NCI-H510A (cell line): Measurements from ENCODE around the gene WDR88.
"Not testable (repeated sequence)": the region's sequence is repeated elsewhere in the genome, so short reads cannot be mapped to it uniquely, and the experiment has no call there.

Experiments used
- DNase-seq: peaks from one replicate; lab custom pipeline; 2025; lab: John Stamatoyannopoulos, UW

Gene WDR88

GRCh38 chr19:33211794-33212435, 80.0 kb downstream of the WDR88 start:
- no peak for DNase-seq

- no peak for DNase-seq
Measured at GRCh38 chr19:33212436-33213172, 80.7 kb downstream of the WDR88 start.

- peak; percentile 50 for DNase-seq
Measured at GRCh38 chr19:33214596-33214995, 82.7 kb downstream of the WDR88 start.

- no peak for DNase-seq
Measured at GRCh38 chr19:33215438-33216197, 83.7 kb downstream of the WDR88 start.

- DNase-seq = no peak
Measured at GRCh38 chr19:33216198-33216830, 84.4 kb downstream of the WDR88 start.

GRCh38 chr19:33217881-33218280, 86.0 kb downstream of the WDR88 start:
- DNase-seq = no peak

- no peak for DNase-seq
Measured at GRCh38 chr19:33219261-33219815, 87.4 kb downstream of the WDR88 start.

GRCh38 chr19:33220115-33220514, 88.2 kb downstream of the WDR88 start:
- no peak for DNase-seq

GRCh38 chr19:33220735-33221134, 88.8 kb downstream of the WDR88 start:
- DNase-seq = no peak

- DNase-seq = no peak
Measured at GRCh38 chr19:33221638-33222037, 89.7 kb downstream of the WDR88 start.

GRCh38 chr19:33222255-33222654, 90.3 kb downstream of the WDR88 start:
- not testable (repeated sequence) for DNase-seq

- DNase-seq = no peak
Measured at GRCh38 chr19:33224694-33225457, 93.0 kb downstream of the WDR88 start.
